Esophagus (tissue), 2 donors: Measurements from ENCODE around the gene TTC22. TPM values are rescaled to one million over a fixed set of nuclear protein-coding genes. Genes with fewer than 3 reads are reported as not detected.

ENCODE experiments used
- H3K27ac ChIP-seq, 2 donors: one replicate each; pipeline ENCODE4 v1.5.1; 2013; ENCODE audit warnings: low read depth in 2 of 2, mild to moderate bottlenecking in 2 of 2, inconsistent platforms in 1 of 2, low read length in 1 of 2, moderate library complexity in 1 of 2
- H3K27me3 ChIP-seq, 2 donors: one replicate each; pipeline ENCODE4 v1.6.1; 2013; ENCODE audit warnings: low read length in 2 of 2, control low read depth in 1 of 2, mild to moderate bottlenecking in 1 of 2; ENCODE audit not compliant: insufficient read depth in 2 of 2, control insufficient read depth in 1 of 2
- H3K36me3 ChIP-seq, 2 donors: one replicate each; pipeline ENCODE4 v1.6.1; 2013; ENCODE audit warnings: low read length in 1 of 2; ENCODE audit not compliant: control insufficient read depth in 2 of 2, insufficient read depth in 2 of 2
- H3K4me1 ChIP-seq, 2 donors: one replicate each; pipeline ENCODE4 v1.6.1; 2013; ENCODE audit warnings: low read length in 1 of 2; ENCODE audit not compliant: control insufficient read depth in 2 of 2, insufficient read depth in 2 of 2
- H3K4me3 ChIP-seq, 2 donors: one replicate each; pipeline ENCODE4 v1.5.1; 2013; ENCODE audit warnings: low read length in 2 of 2, mild to moderate bottlenecking in 2 of 2, low read depth in 1 of 2, moderate library complexity in 1 of 2
- H3K9me3 ChIP-seq, 2 donors: one replicate each; pipeline ENCODE4 v1.6.1; 2013; ENCODE audit warnings: mild to moderate bottlenecking in 2 of 2, low read depth in 1 of 2, low read length in 1 of 2, moderate library complexity in 1 of 2; ENCODE audit not compliant: control insufficient read depth in 2 of 2, insufficient read depth in 1 of 2
- WGBS, 2 donors: extraction: QIAGEN DNeasy Blood & Tissue Kit; methylation state at CpG; one replicate each; pipeline ENCODE4 v1.1.7; 2013; 5-methylcytosine and 5-hydroxymethylcytosine counted together
- polyA plus RNA-seq, 2 donors: library from polyadenylated mRNA; stranded (reverse); fragments of 200-250 nt; gene quantifications; one replicate each; pipeline ENCODE4 v1.2.3, GENCODE V29; 2013
- donor health status: healthy with polysubstance abuse.
- donor health status: Bipolar disorder and iron deficiency.

Gene TTC22
- polyA plus RNA-seq, 2 donors, result 83.5 to 92.9 TPM

DNA sequence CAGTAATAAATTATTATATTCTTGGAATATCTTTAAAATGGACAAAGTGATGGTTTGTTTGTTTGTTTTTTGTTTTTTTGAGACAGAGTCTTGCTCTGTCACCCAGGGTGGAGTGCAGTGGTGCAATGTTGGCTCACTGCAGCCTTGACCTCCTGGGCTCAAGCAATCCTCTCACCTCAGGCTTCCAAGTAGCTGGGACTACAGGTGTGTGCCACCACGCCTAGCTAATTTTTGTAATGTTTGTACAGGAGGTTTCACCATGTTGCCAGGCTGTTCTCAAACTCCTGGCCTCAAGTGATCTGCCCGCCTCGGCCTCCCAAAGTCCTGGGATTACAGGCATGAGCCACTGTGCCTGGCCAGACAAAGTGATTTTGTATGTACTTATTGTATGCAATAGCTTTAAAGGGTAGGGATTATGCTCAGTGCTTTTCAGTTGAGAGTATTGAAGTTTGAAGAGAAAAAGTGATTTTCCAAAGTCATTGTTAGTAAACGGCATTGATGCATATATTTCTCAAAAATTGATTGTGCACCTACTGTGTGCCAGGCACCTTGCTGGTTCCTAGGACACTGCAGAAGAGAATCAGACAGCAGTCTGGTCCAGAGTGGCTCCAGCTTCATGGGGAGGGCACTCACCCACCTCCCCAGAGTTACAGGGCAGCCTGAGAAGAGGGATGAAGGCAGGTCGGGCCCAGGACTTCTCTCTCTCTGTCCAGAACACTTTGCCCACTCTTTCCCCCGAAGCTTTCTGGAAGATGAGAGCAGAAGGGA, 34.2 kb upstream of the TTC22 start:
- H3K36me3 ChIP-seq, result no peaks in the 10 kb centered on the region
- no peak overlapping the region for H3K4me3 ChIP-seq
- no peak overlapping the region for H3K27ac ChIP-seq
- peaks cover 0 to 3% of the 10 kb centered on the region in 2 donors for H3K9me3 ChIP-seq
- no peaks in the 10 kb centered on the region for H3K27me3 ChIP-seq
- 64 to 76% methylated on average over 6 of the region's 6 CpGs for WGBS, 2 donors
- peaks cover 0 to 3% of the 10 kb centered on the region in 2 donors for H3K4me1 ChIP-seq

DNA sequence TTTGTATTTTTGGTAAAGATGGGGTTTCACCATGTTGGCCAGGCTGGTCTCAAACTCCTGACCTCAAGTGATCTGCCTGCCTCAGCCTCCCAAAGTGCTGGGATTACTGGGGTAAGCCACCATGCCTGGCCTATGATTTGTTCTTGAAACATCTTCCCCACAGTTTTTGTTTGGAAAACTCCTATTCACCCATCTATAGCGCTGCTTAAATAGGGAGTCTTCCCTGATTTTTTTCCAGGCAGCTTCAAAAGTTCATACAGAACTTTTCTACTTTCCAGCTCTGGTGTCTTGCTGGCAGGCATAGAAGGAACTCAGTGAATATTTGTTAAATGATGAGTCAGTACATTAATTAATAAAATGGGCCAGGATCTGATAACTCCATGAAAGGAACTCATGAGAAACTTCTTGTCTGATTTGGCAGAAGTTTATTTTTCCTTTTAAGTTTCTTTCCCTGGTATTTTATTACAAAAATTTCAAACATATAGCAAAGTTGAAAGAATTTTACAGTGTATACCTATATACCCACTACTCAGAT, 33.0 kb upstream of the TTC22 start:
- Histone ChIP-seq H3K4me1 (peaks cover 0 to 3% of the 10 kb centered on the region in 2 donors), H3K36me3 (no peaks in the 10 kb centered on the region), H3K9me3 (peaks cover 0 to 3% of the 10 kb centered on the region in 2 donors), H3K4me3 (no peak overlapping the region), H3K27me3 (no peaks in the 10 kb centered on the region), H3K27ac (no peak overlapping the region)
- WGBS, 2 donors, result 53 to 82% methylated on average over 1 of the region's 1 CpG

DNA sequence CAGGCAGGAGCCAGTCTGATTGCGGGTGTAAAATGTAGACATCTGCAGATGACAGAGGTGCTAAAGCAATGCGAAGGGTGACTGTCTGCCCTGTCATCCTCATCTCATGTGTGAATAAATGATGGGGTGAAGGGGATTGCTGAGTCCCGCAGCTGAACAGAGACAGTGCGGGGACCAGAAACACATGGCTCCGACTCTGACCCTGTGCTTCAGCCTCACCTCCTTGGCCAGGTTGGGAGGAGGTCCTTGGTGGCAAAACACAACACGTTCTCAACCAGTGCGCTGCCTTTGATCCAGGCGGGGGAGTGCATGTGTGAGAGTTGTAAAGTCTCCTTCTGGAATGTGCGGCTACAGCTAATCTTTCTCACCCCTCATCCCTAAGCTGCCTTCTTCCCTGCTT, 32.0 kb upstream of the TTC22 start:
- 87 to 90% methylated on average over 9 of the region's 9 CpGs for WGBS, 2 donors
- H3K9me3 ChIP-seq, result peaks cover 0 to 6% of the 10 kb centered on the region in 2 donors
- no peak overlapping the region for H3K4me3 ChIP-seq
- no peak overlapping the region for H3K27ac ChIP-seq
- H3K27me3 ChIP-seq, result no peaks in the 10 kb centered on the region
- H3K4me1 ChIP-seq, result peaks cover 0 to 3% of the 10 kb centered on the region in 2 donors
- no peaks in the 10 kb centered on the region for H3K36me3 ChIP-seq

DNA sequence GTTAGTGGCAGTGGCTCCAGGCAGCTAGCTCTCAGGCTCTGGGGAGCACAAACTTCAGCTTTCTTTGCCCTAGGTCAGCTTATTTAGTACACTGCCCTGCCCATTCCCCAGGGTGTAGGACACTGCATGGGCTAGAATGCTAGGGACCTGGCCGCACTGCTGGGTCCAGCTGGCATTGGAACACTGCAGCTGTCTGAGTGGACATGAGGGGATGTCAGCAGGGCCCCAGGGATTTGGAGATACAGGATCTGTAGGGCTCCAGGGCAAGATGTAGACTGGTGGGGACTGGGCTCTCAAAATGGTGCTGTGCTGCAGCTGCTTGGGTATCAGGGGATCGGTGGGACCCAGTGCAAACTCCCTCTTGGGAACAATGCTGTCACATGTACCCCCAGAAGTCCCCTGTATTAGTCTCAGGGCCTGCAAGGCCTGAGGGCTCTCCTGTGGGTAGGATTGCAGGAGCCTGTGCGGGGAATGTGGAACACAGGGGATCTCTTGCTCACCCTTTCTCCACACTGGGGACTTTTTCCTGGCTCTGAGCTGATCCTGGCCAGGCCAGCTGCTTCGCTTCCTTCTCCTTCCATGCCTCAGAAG, 25.2 kb upstream of the TTC22 start:
- H3K27ac ChIP-seq, result no peak overlapping the region
- peaks cover 3 to 6% of the 10 kb centered on the region in 2 donors for H3K9me3 ChIP-seq
- 94 to 95% methylated on average over 4 of the region's 4 CpGs for WGBS, 2 donors
- H3K4me1 ChIP-seq, result no peaks in the 10 kb centered on the region
- H3K4me3 ChIP-seq, result no peak overlapping the region
- peaks cover 0 to 3% of the 10 kb centered on the region in 2 donors for H3K36me3 ChIP-seq
- peaks cover 0 to 2% of the 10 kb centered on the region in 2 donors for H3K27me3 ChIP-seq

DNA sequence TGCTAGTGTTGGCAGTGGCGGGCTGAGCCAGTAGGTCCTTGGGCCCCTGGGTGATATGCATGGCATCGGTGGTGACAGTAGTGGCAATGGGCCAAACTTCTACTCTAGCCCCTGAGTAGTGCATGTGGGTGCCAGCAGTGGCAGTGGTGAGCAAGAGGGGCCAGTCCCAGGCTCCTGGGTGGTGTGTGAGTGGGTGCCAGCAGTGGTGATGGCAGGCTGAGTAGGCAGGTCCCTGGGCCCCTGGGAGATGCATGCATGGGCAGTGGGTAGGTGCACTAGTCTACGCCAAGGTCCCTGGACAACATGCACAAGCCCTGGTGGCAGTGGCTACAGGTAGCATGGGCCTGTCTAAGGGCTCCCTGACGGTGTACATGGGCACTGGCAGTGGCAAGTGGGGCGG, 24.6 kb upstream of the TTC22 start:
- no peaks in the 10 kb centered on the region for H3K4me1 ChIP-seq
- no peak overlapping the region for H3K4me3 ChIP-seq
- H3K27me3 ChIP-seq, result peaks cover 0 to 2% of the 10 kb centered on the region in 2 donors
- WGBS, 2 donors, result 91 to 96% methylated on average over 5 of the region's 5 CpGs
- H3K36me3 ChIP-seq, result peaks cover 0 to 3% of the 10 kb centered on the region in 2 donors
- no peak overlapping the region for H3K27ac ChIP-seq
- H3K9me3 ChIP-seq, result peaks cover 3 to 6% of the 10 kb centered on the region in 2 donors

DNA sequence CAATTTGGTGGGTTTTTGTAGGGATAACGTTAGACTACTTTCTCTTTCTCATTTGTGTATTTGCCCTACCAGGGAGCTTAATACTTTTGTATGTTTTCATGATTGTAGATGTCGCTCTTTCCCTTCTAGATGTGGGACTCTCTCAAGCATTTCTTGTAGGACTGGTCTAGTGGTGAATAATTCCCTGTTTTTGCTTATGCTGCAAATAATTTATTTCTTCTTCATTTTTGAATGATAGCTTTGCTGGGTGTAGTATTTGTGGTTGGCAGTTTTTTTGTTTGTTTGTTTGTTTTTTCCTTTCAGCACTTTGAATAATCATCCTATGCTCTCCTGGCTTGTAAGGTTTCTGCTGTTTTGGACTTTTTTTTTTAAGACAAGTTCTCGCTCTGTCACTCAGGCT, 22.5 kb upstream of the TTC22 start:
- Histone ChIP-seq H3K4me3 (no peak overlapping the region), H3K36me3 (peaks cover 0 to 3% of the 10 kb centered on the region in 2 donors), H3K4me1 (peaks cover 0 to 3% of the 10 kb centered on the region in 2 donors), H3K27me3 (peaks cover 0 to 2% of the 10 kb centered on the region in 2 donors), H3K9me3 (peaks cover 3 to 6% of the 10 kb centered on the region in 2 donors), H3K27ac (no peak overlapping the region)
- 83% methylated on average over 3 of the region's 3 CpGs for WGBS, 2 donors

DNA sequence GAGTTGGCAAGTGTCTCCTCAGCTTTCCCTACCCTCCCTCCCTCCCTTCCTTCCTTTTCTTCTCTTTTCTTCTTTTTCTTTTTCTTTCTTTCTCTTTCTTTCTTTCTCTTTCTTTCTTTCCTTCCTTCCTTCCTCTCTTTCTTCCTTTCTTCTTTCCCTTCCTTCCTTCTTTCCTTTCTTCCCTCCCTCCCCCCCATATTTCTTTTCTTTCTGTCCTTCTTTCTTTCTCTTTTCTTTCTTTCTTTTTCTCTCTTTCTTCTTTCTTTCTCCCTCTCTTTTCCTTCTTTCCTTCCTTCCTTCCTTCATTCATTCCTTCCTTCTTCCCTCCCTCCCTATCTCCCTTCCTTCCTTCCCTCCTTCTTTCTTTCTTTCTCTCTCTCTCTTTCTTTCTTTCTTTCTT, 18.6 kb upstream of the TTC22 start:
- Histone ChIP-seq H3K4me1 (peaks cover 0 to 3% of the 10 kb centered on the region in 2 donors), H3K27ac (no peak overlapping the region), H3K4me3 (no peak overlapping the region), H3K9me3 (peaks cover 0 to 3% of the 10 kb centered on the region in 2 donors), H3K36me3 (peaks cover 0 to 2% of the 10 kb centered on the region in 2 donors), H3K27me3 (peaks cover 0 to 2% of the 10 kb centered on the region in 2 donors)

DNA sequence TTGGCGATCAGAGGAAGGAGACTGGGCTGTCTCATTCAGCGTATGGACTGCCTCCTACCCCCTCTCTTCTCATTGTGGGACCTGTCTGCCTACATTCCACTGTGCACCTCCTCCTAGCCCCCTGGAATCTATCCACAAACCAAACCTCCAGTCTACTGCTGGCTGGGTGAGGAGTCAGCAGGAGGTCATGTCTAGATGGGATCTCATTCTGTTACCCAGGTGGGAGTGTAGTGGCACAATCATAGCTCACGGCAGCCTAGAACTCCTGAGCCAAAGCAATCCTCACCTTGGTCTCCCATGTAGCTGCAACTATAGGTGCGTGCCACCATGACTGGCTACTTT, 18.0 kb upstream of the TTC22 start:
- H3K4me3 ChIP-seq, result no peak overlapping the region
- peak overlapping the region in 1 of 2 donors; percentile 29 for H3K27ac ChIP-seq
- peaks cover 0 to 2% of the 10 kb centered on the region in 2 donors for H3K36me3 ChIP-seq
- peaks cover 0 to 2% of the 10 kb centered on the region in 2 donors for H3K27me3 ChIP-seq
- 69 to 75% methylated on average over 4 of the region's 4 CpGs for WGBS, 2 donors
- peaks cover 0 to 3% of the 10 kb centered on the region in 2 donors for H3K4me1 ChIP-seq
- H3K9me3 ChIP-seq, result peaks cover 0 to 3% of the 10 kb centered on the region in 2 donors

DNA sequence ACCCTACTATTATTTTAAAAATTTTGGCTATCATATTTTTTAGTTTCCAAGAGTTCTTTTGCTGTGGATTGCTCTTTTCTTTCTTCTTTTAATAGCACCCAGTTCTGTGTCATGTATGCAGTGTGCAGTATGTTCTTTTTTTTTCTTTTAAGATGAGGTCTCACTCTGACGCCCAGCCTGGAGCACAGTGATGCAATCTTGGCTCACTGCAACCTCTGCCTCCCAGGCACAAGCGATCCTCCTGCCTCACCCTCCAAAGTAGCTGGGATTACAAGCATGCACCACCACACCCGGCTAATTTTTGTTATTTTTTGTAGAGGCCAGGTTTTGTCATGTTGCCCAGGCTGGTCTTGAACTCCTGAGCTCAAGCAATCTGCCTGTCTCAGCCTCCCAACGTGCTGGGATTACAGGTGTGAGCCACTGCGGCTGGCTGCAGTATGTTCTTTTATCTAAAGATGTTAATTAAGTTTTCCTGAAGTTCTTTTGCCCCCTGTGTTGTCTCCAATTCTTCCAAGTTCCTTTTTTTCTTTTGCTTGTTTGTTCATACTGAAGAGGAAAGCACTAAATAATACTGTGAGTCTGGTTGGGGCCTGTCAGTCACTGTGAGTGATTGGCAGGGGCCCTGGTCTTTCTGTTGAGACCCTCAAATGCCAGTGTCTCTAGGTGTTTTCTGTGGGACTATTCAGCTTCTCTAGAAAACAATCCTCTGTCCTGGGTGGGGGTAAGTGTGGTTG, 17.5 kb upstream of the TTC22 start:
- no peaks in the 10 kb centered on the region for H3K27me3 ChIP-seq
- H3K4me3 ChIP-seq, result no peak overlapping the region
- H3K9me3 ChIP-seq, result no peaks in the 10 kb centered on the region
- H3K27ac ChIP-seq, result peak overlapping the region in 1 of 2 donors; percentile 29
- 47 to 53% methylated on average over 5 of the region's 5 CpGs for WGBS, 2 donors
- H3K4me1 ChIP-seq, result peaks cover 0 to 5% of the 10 kb centered on the region in 2 donors
- peaks cover 0 to 2% of the 10 kb centered on the region in 2 donors for H3K36me3 ChIP-seq
